WERI-Rb-1 (cell line): ENCODE results near the gene HOXA9.

Experiments used
- DNase-seq: peaks from one replicate; pipeline ENCODE4 v3.0.0-alpha.2; 2020
- H3K27ac ChIP-seq: fragments of 250-450 bp; sonication (Bioruptor Pico); 2 replicates; pipeline ENCODE4 v1.5.1; 2020; ENCODE audit warnings: mild to moderate bottlenecking, moderate library complexity
- H3K27me3 ChIP-seq: fragments of 250-450 bp; sonication (Bioruptor Pico); 2 replicates; pipeline ENCODE4 v1.5.1; 2021; ENCODE audit warnings: mild to moderate bottlenecking, low read depth, moderate library complexity; ENCODE audit not compliant: insufficient read depth, severe bottlenecking
- H3K36me3 ChIP-seq: fragments of 250-450 bp; sonication (Bioruptor Pico); 2 replicates; pipeline ENCODE4 v1.5.1; 2020; ENCODE audit warnings: mild to moderate bottlenecking, moderate library complexity
- H3K4me3 ChIP-seq: 2 replicates; pipeline ENCODE4 v1.5.1; 2011; ENCODE audit warnings: low read depth, mild to moderate bottlenecking, control low read depth, low read length
- H3K9me3 ChIP-seq: fragments of 250-450 bp; sonication (Bioruptor Pico); 2 replicates; pipeline ENCODE4 v1.5.1; 2021; ENCODE audit warnings: mild to moderate bottlenecking, moderate library complexity; ENCODE audit not compliant: severe bottlenecking
- CTCF ChIP-seq: IDR thresholded peaks from 2 replicates; pipeline ENCODE4 v1.5.1; 2011; ENCODE audit warnings: low read depth, mild to moderate bottlenecking, control low read depth, inconsistent platforms, low read length

HOXA9 gene

GRCh38 chr7:27211084-27211446 lies 45.7 kb upstream of the HOXA9 start:
- H3K36me3 ChIP-seq, result no peaks in the 10 kb centered on the region
- DNase-seq, result no peak
- TF ChIP-seq CTCF, result no peak
- H3K27me3 ChIP-seq, result peaks cover 97% of the 10 kb centered on the region
- no peaks in the 10 kb centered on the region for H3K9me3 ChIP-seq
- no peak overlapping the region for H3K4me3 ChIP-seq
- no peak overlapping the region for H3K27ac ChIP-seq

- Histone ChIP-seq H3K27me3 (peaks cover 97% of the 10 kb centered on the region), H3K36me3 (no peaks in the 10 kb centered on the region), H3K4me3 (no peak overlapping the region), H3K27ac (no peak overlapping the region), H3K9me3 (no peaks in the 10 kb centered on the region)
- TF ChIP-seq CTCF, result peak; percentile 86
- peak; percentile 51 for DNase-seq
These were observed 45.2 kb upstream of the HOXA9 start for GRCh38 chr7:27210441-27211083.

- Histone ChIP-seq H3K9me3 (no peaks in the 10 kb centered on the region), H3K27me3 (peaks cover 98% of the 10 kb centered on the region), H3K4me3 (no peak overlapping the region), H3K27ac (no peak overlapping the region), H3K36me3 (no peaks in the 10 kb centered on the region)
- no peak for TF ChIP-seq CTCF
- no peak for DNase-seq
These were observed 44.6 kb upstream of the HOXA9 start for GRCh38 chr7:27209933-27210440.

GRCh38 chr7:27208998-27209397 lies 43.7 kb upstream of the HOXA9 start:
- Histone ChIP-seq H3K27ac (no peak overlapping the region), H3K4me3 (no peak overlapping the region), H3K27me3 (peaks cover 98% of the 10 kb centered on the region), H3K36me3 (no peaks in the 10 kb centered on the region), H3K9me3 (no peaks in the 10 kb centered on the region)
- no peak for DNase-seq
- no peak for TF ChIP-seq CTCF

- TF ChIP-seq CTCF, result no peak
- H3K27ac ChIP-seq, result no peak overlapping the region
- H3K27me3 ChIP-seq, result peaks cover 97% of the 10 kb centered on the region
- no peaks in the 10 kb centered on the region for H3K9me3 ChIP-seq
- H3K36me3 ChIP-seq, result no peaks in the 10 kb centered on the region
- no peak overlapping the region for H3K4me3 ChIP-seq
- DNase-seq, result no peak
These were observed 42.1 kb upstream of the HOXA9 start for GRCh38 chr7:27207348-27207985.
